Endodermal cell (in vitro differentiated cells): ENCODE data around the gene SART3. TPM values are rescaled to one million over a fixed set of nuclear protein-coding genes. Genes with fewer than 3 reads are reported as not detected.
"Not testable (repeated sequence)": the region's sequence is repeated elsewhere in the genome, so short reads cannot be mapped to it uniquely, and the experiment has no call there.

Experiments used
- DNase-seq: peaks from one replicate; pipeline ENCODE4 v3.0.0-alpha.2; 2017
- H3K27ac ChIP-seq: 2 replicates; pipeline ENCODE4 v1.5.1; 2013; ENCODE audit warnings: mild to moderate bottlenecking, low read depth, low read length, moderate library complexity
- H3K27me3 ChIP-seq: 2 replicates; pipeline ENCODE4 v1.6.1; 2013; ENCODE audit warnings: mild to moderate bottlenecking, low read length, moderate library complexity; ENCODE audit not compliant: insufficient read depth, control insufficient read depth, poor library complexity, severe bottlenecking
- H3K36me3 ChIP-seq: 2 replicates; pipeline ENCODE4 v1.7.0; 2013; ENCODE audit warnings: mild to moderate bottlenecking, low read length, moderate library complexity; ENCODE audit not compliant: control insufficient read depth, insufficient read depth
- H3K4me1 ChIP-seq: one replicate; pipeline ENCODE4 v1.7.0; 2013; ENCODE audit warnings: low read length; ENCODE audit not compliant: control insufficient read depth, insufficient read depth
- H3K4me3 ChIP-seq: 2 replicates; pipeline ENCODE4 v1.5.1; 2013; ENCODE audit warnings: mild to moderate bottlenecking, low read length, moderate library complexity
- H3K9ac ChIP-seq: 2 replicates; pipeline ENCODE4 v1.6.1; 2013; ENCODE audit warnings: mild to moderate bottlenecking, low read length, moderate library complexity; ENCODE audit not compliant: poor library complexity, severe bottlenecking; ENCODE audit errors: extremely low read depth
- H3K9me3 ChIP-seq: 2 replicates; pipeline ENCODE4 v1.6.1; 2013; ENCODE audit warnings: mild to moderate bottlenecking, low read length, moderate library complexity; ENCODE audit not compliant: control insufficient read depth
- H3K27ac Mint-ChIP-seq: 2 replicates; pipeline ENCODE4 v1.8.0; 2020; ENCODE audit warnings: mixed read lengths
- H3K27me3 Mint-ChIP-seq: 2 replicates; pipeline ENCODE4 v1.8.0; 2021; ENCODE audit warnings: mild to moderate bottlenecking, mixed read lengths; ENCODE audit not compliant: insufficient read depth
- H3K36me3 Mint-ChIP-seq: 2 replicates; pipeline ENCODE4 v1.8.0; 2020; ENCODE audit warnings: low read depth, mixed read lengths
- H3K4me1 Mint-ChIP-seq: 2 replicates; pipeline ENCODE4 v1.8.0; 2020; ENCODE audit warnings: mixed read lengths
- H3K4me3 Mint-ChIP-seq: 2 replicates; pipeline ENCODE4 v1.8.0; 2020; ENCODE audit warnings: mild to moderate bottlenecking, moderate library complexity, mixed read lengths
- H3K9me3 Mint-ChIP-seq: 2 replicates; pipeline ENCODE4 v1.8.0; 2020; ENCODE audit warnings: mild to moderate bottlenecking, mixed read lengths
- CTCF ChIP-seq: fragments of 200-600 bp; sonication (generic); conservative IDR thresholded peaks from 2 replicates; pipeline ENCODE4 v1.5.0; 2021; ENCODE audit warnings: antibody characterized with exemption, mild to moderate bottlenecking
- WGBS, 2 experiments: methylation state at CpG; one replicate each; pipeline versions ENCODE4 v1.1.5 to v1.1.7; 2013; ENCODE audit warnings: missing lambda C conversion rate in 2 of 2, mixed read lengths in 1 of 2; ENCODE audit not compliant: insufficient coverage in 1 of 2, insufficient read length in 1 of 2; 5-methylcytosine and 5-hydroxymethylcytosine counted together
- total RNA-seq, 2 donors: library from RNA; stranded (reverse); fragmentation: NEBNext Ultra II Directional in 1 of 2; extraction: Animal tissue kit (Norgen Biotek cat#: 25700) in 1 of 2; gene quantifications; 2 replicates in 1 of 2; 3 replicates in 1 of 2; pipeline ENCODE4 v1.2.1, GENCODE V29; 2021

Gene SART3
- total RNA-seq, 2 donors from 2014 or later: 83.5 to 86.2 TPM

GRCh38 chr12:108594323-108594903 lies 33.4 kb upstream of the SART3 start:
- Histone ChIP-seq H3K9ac (no peak overlapping the region), H3K36me3 (no peaks in the 10 kb centered on the region), H3K9me3 (no peaks in the 10 kb centered on the region), H3K4me3 (no peak overlapping the region), H3K27ac (no peak overlapping the region), H3K4me1 (no peaks in the 10 kb centered on the region), H3K27me3 (no peaks in the 10 kb centered on the region)
- H3K4me3 Mint-ChIP-seq: no peak overlapping the region
- no peaks in the 10 kb centered on the region for H3K9me3 Mint-ChIP-seq
- peaks cover 2% of the 10 kb centered on the region for H3K27me3 Mint-ChIP-seq
- H3K4me1 Mint-ChIP-seq: no peaks in the 10 kb centered on the region
- H3K36me3 Mint-ChIP-seq: no peaks in the 10 kb centered on the region
- DNase-seq: no peak
- 94 to 100% methylated on average over 2 to 10 of the region's 10 CpGs for WGBS, 2 experiments
- no peak overlapping the region for H3K27ac Mint-ChIP-seq
- TF ChIP-seq CTCF: no peak

- DNase-seq: no peak
- no peak overlapping the region for H3K27ac Mint-ChIP-seq
- no peaks in the 10 kb centered on the region for H3K27me3 Mint-ChIP-seq
- no peaks in the 10 kb centered on the region for H3K36me3 Mint-ChIP-seq
- TF ChIP-seq CTCF: no peak
- H3K4me1 Mint-ChIP-seq: peaks cover 3% of the 10 kb centered on the region
- Histone ChIP-seq H3K9ac (no peak overlapping the region), H3K36me3 (no peaks in the 10 kb centered on the region), H3K27ac (no peak overlapping the region), H3K27me3 (no peaks in the 10 kb centered on the region), H3K4me3 (no peak overlapping the region), H3K4me1 (no peaks in the 10 kb centered on the region), H3K9me3 (no peaks in the 10 kb centered on the region)
- 94 to 96% methylated on average over 10 to 25 of the region's 25 CpGs for WGBS, 2 experiments
- no peaks in the 10 kb centered on the region for H3K9me3 Mint-ChIP-seq
- no peak overlapping the region for H3K4me3 Mint-ChIP-seq
Measured at GRCh38 chr12:108592033-108592909, 31.3 kb upstream of the SART3 start.

GRCh38 chr12:108591267-108591980 lies 30.5 kb upstream of the SART3 start:
- DNase-seq: no peak
- TF ChIP-seq CTCF: no peak
- Histone ChIP-seq H3K27me3 (no peaks in the 10 kb centered on the region), H3K27ac (no peak overlapping the region), H3K9ac (no peak overlapping the region), H3K4me3 (no peak overlapping the region), H3K36me3 (no peaks in the 10 kb centered on the region), H3K9me3 (no peaks in the 10 kb centered on the region), H3K4me1 (no peaks in the 10 kb centered on the region)
- Mint-ChIP-seq H3K4me3 (no peak overlapping the region), H3K36me3 (no peaks in the 10 kb centered on the region), H3K4me1 (peaks cover 3% of the 10 kb centered on the region), H3K27me3 (no peaks in the 10 kb centered on the region), H3K9me3 (no peaks in the 10 kb centered on the region), H3K27ac (no peak overlapping the region)
- 89 to 90% methylated on average over 12 to 22 of the region's 22 CpGs for WGBS, 2 experiments

GRCh38 chr12:108590463-108590862 lies 29.5 kb upstream of the SART3 start:
- H3K9ac ChIP-seq, DNase-seq, H3K36me3 ChIP-seq, H3K27me3 ChIP-seq, H3K4me3 Mint-ChIP-seq, H3K27me3 Mint-ChIP-seq, H3K9me3 Mint-ChIP-seq, H3K4me1 Mint-ChIP-seq, H3K27ac ChIP-seq, H3K4me3 ChIP-seq, H3K9me3 ChIP-seq, H3K36me3 Mint-ChIP-seq, H3K4me1 ChIP-seq, H3K27ac Mint-ChIP-seq: not testable (repeated sequence)
- 92 to 96% methylated on average over 9 of the region's 9 CpGs for WGBS, 2 experiments
